Endothelial cell (in vitro differentiated cells): ENCODE data around the gene CECR2. TPM values are rescaled to one million over a fixed set of nuclear protein-coding genes. Genes with fewer than 3 reads are reported as not detected.

Source experiments
- DNase-seq: peaks from one replicate; pipeline ENCODE4 v3.0.0; 2021; ENCODE audit warnings: low spot score
- H3K27ac Mint-ChIP-seq: one replicate; pipeline ENCODE4 v1.8.0; 2021; ENCODE audit warnings: mixed read lengths, inconsistent platforms; ENCODE audit not compliant: unreplicated experiment
- H3K27me3 Mint-ChIP-seq: one replicate; pipeline ENCODE4 v1.8.0; 2021; ENCODE audit warnings: mild to moderate bottlenecking, moderate library complexity, mixed read lengths, inconsistent platforms; ENCODE audit not compliant: unreplicated experiment
- H3K36me3 Mint-ChIP-seq: one replicate; pipeline ENCODE4 v1.8.0; 2021; ENCODE audit warnings: mild to moderate bottlenecking, low read depth, mixed read lengths, inconsistent platforms; ENCODE audit not compliant: unreplicated experiment
- H3K4me1 Mint-ChIP-seq: one replicate; pipeline ENCODE4 v1.8.0; 2021; ENCODE audit warnings: mild to moderate bottlenecking, mixed read lengths, inconsistent platforms; ENCODE audit not compliant: unreplicated experiment
- H3K4me3 Mint-ChIP-seq: one replicate; pipeline ENCODE4 v1.8.0; 2021; ENCODE audit warnings: mild to moderate bottlenecking, mixed read lengths, inconsistent platforms; ENCODE audit not compliant: unreplicated experiment
- H3K9me3 Mint-ChIP-seq: one replicate; pipeline ENCODE4 v1.8.0; 2021; ENCODE audit warnings: mixed read lengths, inconsistent platforms; ENCODE audit not compliant: unreplicated experiment
- CTCF ChIP-seq: fragments of 200-600 bp; sonication (generic); IDR thresholded peaks from one replicate; pipeline ENCODE4 v1.5.0; 2021; ENCODE audit warnings: antibody characterized with exemption; ENCODE audit not compliant: unreplicated experiment
- total RNA-seq: library from RNA; stranded (reverse); fragmentation: NEBNext Ultra II Directional; extraction: Animal tissue kit (Norgen Biotek cat#: 25700); gene quantifications from one replicate; pipeline ENCODE4 v1.2.1, GENCODE V29; 2021; ENCODE audit not compliant: unreplicated experiment

The CECR2 gene
- total RNA-seq, 1 donor from 2014 or later = 65.3 TPM

- TF ChIP-seq CTCF = no peak
- Mint-ChIP-seq H3K27ac (no peak overlapping the region), H3K36me3 (no peaks in the 10 kb centered on the region), H3K27me3 (no peaks in the 10 kb centered on the region), H3K4me1 (peaks cover 3% of the 10 kb centered on the region), H3K9me3 (no peaks in the 10 kb centered on the region), H3K4me3 (no peak overlapping the region)
- no peak for DNase-seq
Observed at GRCh38 chr22:17334059-17334458, 35.2 kb upstream of the CECR2 start.

- H3K4me3 Mint-ChIP-seq = no peak overlapping the region
- DNase-seq = no peak
- H3K9me3 Mint-ChIP-seq = no peaks in the 10 kb centered on the region
- H3K27me3 Mint-ChIP-seq = no peaks in the 10 kb centered on the region
- H3K36me3 Mint-ChIP-seq = no peaks in the 10 kb centered on the region
- H3K4me1 Mint-ChIP-seq = peaks cover 3% of the 10 kb centered on the region
- no peak for TF ChIP-seq CTCF
- H3K27ac Mint-ChIP-seq = no peak overlapping the region
Observed at GRCh38 chr22:17334983-17335382, 34.3 kb upstream of the CECR2 start.

GRCh38 chr22:17336061-17336460 lies 33.2 kb upstream of the CECR2 start:
- DNase-seq = no peak
- H3K4me1 Mint-ChIP-seq = peaks cover 3% of the 10 kb centered on the region
- no peaks in the 10 kb centered on the region for H3K9me3 Mint-ChIP-seq
- H3K27ac Mint-ChIP-seq = no peak overlapping the region
- H3K27me3 Mint-ChIP-seq = no peaks in the 10 kb centered on the region
- H3K36me3 Mint-ChIP-seq = no peaks in the 10 kb centered on the region
- no peak for TF ChIP-seq CTCF
- H3K4me3 Mint-ChIP-seq = no peak overlapping the region

DNA sequence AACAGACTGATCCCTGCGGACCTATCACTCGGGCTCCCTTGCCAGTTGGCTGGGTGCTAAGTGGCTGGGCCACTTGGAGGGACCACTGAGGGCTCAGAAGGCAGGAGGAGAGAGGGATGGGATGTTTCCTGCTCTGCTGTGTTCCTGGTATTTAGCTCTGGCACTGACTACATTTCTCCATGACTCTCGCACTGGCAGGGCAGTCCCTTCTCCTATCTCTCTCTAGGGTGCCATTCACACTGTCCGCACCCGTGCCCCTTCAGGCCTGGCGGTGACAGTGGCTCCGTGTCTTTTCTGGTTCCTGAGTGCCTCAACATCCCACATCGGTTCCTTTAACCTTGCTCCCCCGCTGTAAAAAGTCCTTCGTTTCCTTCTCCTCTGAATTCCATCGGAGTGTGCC lies 31.6 kb upstream of the CECR2 start:
- Mint-ChIP-seq H3K36me3 (no peaks in the 10 kb centered on the region), H3K4me1 (peaks cover 10% of the 10 kb centered on the region), H3K9me3 (no peaks in the 10 kb centered on the region), H3K27me3 (no peaks in the 10 kb centered on the region), H3K4me3 (no peak overlapping the region), H3K27ac (peak overlapping the region; percentile 2)
- no peak for DNase-seq
- TF ChIP-seq CTCF = no peak

- H3K4me3 Mint-ChIP-seq = no peak overlapping the region
- H3K9me3 Mint-ChIP-seq = no peaks in the 10 kb centered on the region
- TF ChIP-seq CTCF = no peak
- peaks cover 10% of the 10 kb centered on the region for H3K4me1 Mint-ChIP-seq
- no peak overlapping the region for H3K27ac Mint-ChIP-seq
- no peaks in the 10 kb centered on the region for H3K27me3 Mint-ChIP-seq
- no peak for DNase-seq
- H3K36me3 Mint-ChIP-seq = no peaks in the 10 kb centered on the region
Observed at GRCh38 chr22:17339095-17339693, 30.1 kb upstream of the CECR2 start.
